ENCODE data around the gene CABP7. TPM values are rescaled to one million over a fixed set of nuclear protein-coding genes. Genes with fewer than 3 reads are reported as not detected.

CABP7 gene
- polyA plus RNA-seq, 1 donor (not counting 4 experiments of a cell fraction or from before 2014, with no cell fraction given), result not detected

DNA sequence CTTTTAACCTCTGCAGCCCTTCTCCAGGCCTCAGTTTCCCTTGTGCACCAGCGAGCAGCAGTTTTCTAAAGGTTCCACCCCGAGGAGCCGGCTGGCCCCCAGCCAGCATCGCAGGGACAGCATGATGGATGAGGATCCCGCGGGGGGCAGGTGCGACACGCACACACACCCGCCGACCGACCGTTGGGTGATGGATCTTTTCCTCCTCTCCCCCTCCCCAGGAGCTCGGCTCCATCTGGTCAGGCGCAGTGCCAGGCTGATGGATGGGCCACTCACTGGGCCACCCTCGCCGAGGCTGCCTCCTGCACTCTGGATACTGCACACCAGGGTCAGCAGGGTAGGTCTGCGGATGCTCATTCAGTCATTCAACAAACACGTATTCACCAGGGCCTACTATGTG lies 12.8 kb upstream of the CABP7 start:
- dilution Hi-C loops (cut with MboI; ENCODE audit: extremely low pct_ligation_motif_present, low sequenced_read_pairs), result no loop called here
- H3K9me1 ChIP-seq (ENCODE audit: control insufficient read depth, extremely low read depth, insufficient read depth, low read length), result no peaks in the 10 kb centered on the region
- DNase-seq (ENCODE audit: low read depth, low spot score) (no peak), FAIRE-seq (no peak)
- TF ChIP-seq EZH2 (IDR thresholded peaks at IDR 0.05; ENCODE audit: low read length), result no peak
- TF ChIP-seq CTCF (optimal IDR thresholded peaks at IDR 0.05 in 1 of 3, IDR thresholded peaks at IDR 0.05 in 1 of 3, conservative IDR thresholded peaks at IDR 0.05 in 1 of 3; ENCODE audit: extremely low read depth in 1 of 3, insufficient read depth in 2 of 3, low read length in 3 of 3), result no peak
- H3K36me3 ChIP-seq (ENCODE audit: control insufficient read depth in 2 of 2, extremely low read depth in 1 of 2, insufficient read depth in 2 of 2, low read length in 2 of 2), result no peaks in the 10 kb centered on the region
- no peaks in the 10 kb centered on the region for H3K4me1 ChIP-seq (ENCODE audit: control insufficient read depth, extremely low read depth, insufficient read depth, low read length)
- no peaks in the 10 kb centered on the region for H3K79me2 ChIP-seq (ENCODE audit: control insufficient read depth, insufficient read depth, low read length)
- H3K9me3 ChIP-seq (ENCODE audit: control insufficient read depth, low read depth, low read length), result no peaks in the 10 kb centered on the region
- H4K20me1 ChIP-seq (ENCODE audit: control insufficient read depth, extremely low read depth, insufficient read depth, low read length), result peaks cover 2% of the 10 kb centered on the region
- no peak overlapping the region for H3K4me3 ChIP-seq (ENCODE audit: control insufficient read depth in 2 of 3, extremely low read depth in 1 of 3, insufficient read depth in 2 of 3, low read depth in 1 of 3, low read length in 3 of 3)
- no peak overlapping the region for H2AFZ ChIP-seq (ENCODE audit: control insufficient read depth, low read length)
- H3K4me2 ChIP-seq (ENCODE audit: control insufficient read depth, extremely low read depth, insufficient read depth, low read depth, low read length), result no peak overlapping the region
- no peak overlapping the region for H3K27ac ChIP-seq (ENCODE audit: control insufficient read depth, insufficient read depth, low read length)
- no peak overlapping the region for H3K9ac ChIP-seq (ENCODE audit: control insufficient read depth, extremely low read depth, insufficient read depth, low read length)
- peaks cover 45% of the 10 kb centered on the region for H3K27me3 ChIP-seq (ENCODE audit: control insufficient read depth, extremely low read depth, insufficient read depth, low read length)

- Histone ChIP-seq H3K4me3 (ENCODE audit: control insufficient read depth in 2 of 3, extremely low read depth in 1 of 3, insufficient read depth in 2 of 3, low read depth in 1 of 3, low read length in 3 of 3) (no peak overlapping the region), H4K20me1 (ENCODE audit: control insufficient read depth, extremely low read depth, insufficient read depth, low read length) (peaks cover under 1% of the 10 kb centered on the region), H3K9ac (ENCODE audit: control insufficient read depth, extremely low read depth, insufficient read depth, low read length) (no peak overlapping the region), H3K79me2 (ENCODE audit: control insufficient read depth, insufficient read depth, low read length) (no peaks in the 10 kb centered on the region), H3K27me3 (ENCODE audit: control insufficient read depth, extremely low read depth, insufficient read depth, low read length) (peaks cover 46% of the 10 kb centered on the region), H3K4me1 (ENCODE audit: control insufficient read depth, extremely low read depth, insufficient read depth, low read length) (no peaks in the 10 kb centered on the region), H3K27ac (ENCODE audit: control insufficient read depth, insufficient read depth, low read length) (no peak overlapping the region), H3K9me1 (ENCODE audit: control insufficient read depth, extremely low read depth, insufficient read depth, low read length) (no peaks in the 10 kb centered on the region), H3K9me3 (ENCODE audit: control insufficient read depth, low read depth, low read length) (no peaks in the 10 kb centered on the region), H3K4me2 (ENCODE audit: control insufficient read depth, extremely low read depth, insufficient read depth, low read depth, low read length) (no peak overlapping the region), H2AFZ (ENCODE audit: control insufficient read depth, low read length) (no peak overlapping the region), H3K36me3 (ENCODE audit: control insufficient read depth in 2 of 2, extremely low read depth in 1 of 2, insufficient read depth in 2 of 2, low read length in 2 of 2) (no peaks in the 10 kb centered on the region)
- FAIRE-seq (no peak), DNase-seq (ENCODE audit: low read depth, low spot score) (no peak)
- dilution Hi-C loops (cut with MboI; ENCODE audit: extremely low pct_ligation_motif_present, low sequenced_read_pairs), result no loop called here
- TF ChIP-seq CTCF (optimal IDR thresholded peaks at IDR 0.05 in 1 of 3, IDR thresholded peaks at IDR 0.05 in 1 of 3, conservative IDR thresholded peaks at IDR 0.05 in 1 of 3; ENCODE audit: extremely low read depth in 1 of 3, insufficient read depth in 2 of 3, low read length in 3 of 3), result no peak
- no peak for TF ChIP-seq EZH2 (IDR thresholded peaks at IDR 0.05; ENCODE audit: low read length)
Measured at GRCh38 chr22:29707471-29707870, 12.3 kb upstream of the CABP7 start.
